ENCODE results near the gene MYCBP2. TPM values are rescaled to one million over a fixed set of nuclear protein-coding genes. Genes with fewer than 3 reads are reported as not detected.
"Not testable (repeated sequence)": the region's sequence is repeated elsewhere in the genome, so short reads cannot be mapped to it uniquely, and the experiment has no call there.

The MYCBP2 gene
- total RNA-seq, 2 experiments from 2014 or later = 144 to 148 TPM

DNA sequence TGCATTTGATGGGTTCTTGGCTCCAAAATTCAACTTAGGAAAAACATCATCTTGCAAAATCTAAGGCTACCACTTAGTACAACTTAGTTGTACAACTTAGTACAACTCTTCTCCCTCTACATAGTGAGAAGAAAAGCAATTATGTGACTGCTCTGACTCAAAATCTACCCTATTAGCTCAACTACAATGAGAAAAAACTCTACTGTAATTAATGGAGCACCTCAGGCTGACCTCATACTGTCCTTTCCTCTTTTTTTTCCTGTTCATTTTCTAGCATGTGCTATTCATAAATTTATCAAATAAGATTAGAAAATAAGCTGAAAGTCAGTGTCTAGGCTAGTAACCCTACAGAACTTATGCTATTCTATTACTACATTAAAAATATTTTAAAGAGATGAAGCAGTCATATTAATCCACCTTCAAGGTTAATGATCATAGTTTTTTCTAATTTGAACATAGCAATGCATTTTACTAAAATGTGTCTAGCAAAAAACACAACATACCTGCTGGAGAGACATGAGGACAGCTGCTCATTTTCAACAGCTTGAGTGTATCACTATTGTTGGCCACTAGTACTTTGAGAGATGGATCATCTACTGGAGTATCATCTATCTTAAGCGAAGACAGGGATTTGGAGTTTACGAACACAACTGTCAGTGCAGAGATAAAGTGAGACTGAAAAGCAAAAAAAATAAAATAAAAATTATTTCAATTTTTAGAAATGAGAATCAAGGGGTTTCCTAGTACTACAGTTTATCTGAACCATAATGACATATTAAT is 311.8 kb downstream of the MYCBP2 start:
- Mint-ChIP-seq H3K27me3 (no peaks in the 10 kb centered on the region), H3K4me3 (no peak overlapping the region), H3K9me3 (no peaks in the 10 kb centered on the region), H3K4me1 (peaks cover 8% of the 10 kb centered on the region), H3K27ac (no peak overlapping the region), H3K36me3 (peaks cover 41% of the 10 kb centered on the region)
- no peak for ATAC-seq (ENCODE audit: low read depth)
- POLR2A ChIA-PET = interaction anchor here (1.5 kb wide), 1 partner anchor 24 kb away, joined by 6 read pairs; the partner anchor contains the start of gene CLN5
- no peak for DNase-seq

DNA sequence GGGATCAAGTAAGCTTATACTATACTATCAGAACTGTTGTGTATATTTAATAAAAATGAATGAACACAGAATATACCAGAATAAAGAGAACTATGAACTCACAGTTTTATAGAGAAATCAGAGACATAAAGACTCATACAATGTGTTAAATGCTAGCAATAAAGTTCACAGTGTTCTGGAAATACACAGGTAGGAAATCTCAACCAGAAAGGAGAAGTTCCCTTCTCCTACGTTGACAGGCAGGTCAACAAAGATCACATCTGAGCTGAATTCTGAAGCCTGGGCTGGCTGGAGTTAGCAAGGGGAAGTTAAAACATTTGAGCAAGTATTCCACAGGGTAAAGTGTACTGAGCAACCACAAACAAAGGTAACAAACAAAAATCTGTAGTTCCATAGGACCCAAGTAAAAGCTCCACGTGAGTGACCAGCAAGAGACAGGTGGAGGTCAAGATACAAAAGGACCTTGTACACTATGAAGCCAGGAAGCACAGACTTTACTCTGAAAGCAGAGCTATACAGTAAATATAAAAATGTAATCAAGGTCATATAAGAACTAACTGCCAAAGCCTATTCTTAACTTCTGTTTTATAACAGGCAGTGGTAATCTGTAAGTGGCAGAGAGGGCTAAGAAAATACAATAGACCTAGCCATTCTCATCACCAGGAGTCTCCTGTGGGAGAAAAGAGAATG is 312.9 kb downstream of the MYCBP2 start:
- DNase-seq (no peak), ATAC-seq (ENCODE audit: low read depth) (no peak)
- Mint-ChIP-seq H3K36me3 (peaks cover 49% of the 10 kb centered on the region), H3K9me3 (no peaks in the 10 kb centered on the region), H3K4me1 (peaks cover 9% of the 10 kb centered on the region), H3K4me3 (no peak overlapping the region), H3K27me3 (no peaks in the 10 kb centered on the region), H3K27ac (no peak overlapping the region)
- POLR2A ChIA-PET = interaction anchor here (0.6 to 1.5 kb wide), 2 partner anchors 22 to 29 kb away, joined by 3 to 6 read pairs; partner anchors contain the start of gene CLN5

DNA sequence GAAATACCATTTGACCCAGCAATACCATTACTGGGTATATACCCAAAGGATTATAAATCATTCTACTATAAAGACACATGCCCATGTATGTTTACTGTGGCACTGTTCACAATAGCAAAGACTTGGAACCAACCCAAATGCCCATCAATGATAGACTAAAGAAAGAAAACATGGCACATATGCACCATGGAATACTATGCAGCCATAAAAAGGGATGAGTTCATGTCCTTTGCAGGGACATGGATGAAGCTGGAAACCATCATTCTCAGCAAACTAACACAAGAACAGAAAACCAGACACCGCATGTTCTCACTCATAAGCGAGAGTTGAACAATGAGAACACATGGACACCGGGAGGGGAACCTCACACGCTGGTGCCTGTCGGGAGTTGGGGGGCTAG is 317.2 kb downstream of the MYCBP2 start:
- not testable (repeated sequence) for DNase-seq; H3K4me1 Mint-ChIP-seq; H3K4me3 Mint-ChIP-seq; H3K27me3 Mint-ChIP-seq; ATAC-seq (ENCODE audit: low read depth); H3K9me3 Mint-ChIP-seq; H3K27ac Mint-ChIP-seq
- peaks cover 39% of the 10 kb centered on the region for H3K36me3 Mint-ChIP-seq
- POLR2A ChIA-PET = interaction anchor here (1.1 kb wide), 1 partner anchor 18 kb away, joined by 3 read pairs; the partner anchor contains the start of gene CLN5

DNA sequence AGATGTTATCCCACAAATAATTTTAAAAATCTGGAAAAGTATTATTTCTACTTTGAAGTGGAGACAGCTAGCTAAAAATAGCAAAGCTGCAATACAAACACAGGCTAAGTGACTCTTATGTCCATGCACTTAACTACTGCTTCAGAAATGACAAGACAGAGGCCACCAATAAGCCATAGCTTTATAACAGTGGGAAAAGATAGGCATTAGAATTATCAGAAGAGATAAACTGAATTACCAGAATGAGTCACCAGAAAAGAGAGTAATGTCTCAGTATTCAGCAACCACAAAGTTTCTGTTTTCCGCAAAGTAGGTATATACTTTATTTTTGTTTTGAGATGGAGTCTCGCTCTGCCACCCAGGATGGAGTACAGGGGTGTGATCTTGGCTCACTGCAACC is 317.9 kb downstream of the MYCBP2 start:
- Mint-ChIP-seq H3K27ac (no peak overlapping the region), H3K4me3 (no peak overlapping the region), H3K27me3 (no peaks in the 10 kb centered on the region), H3K4me1 (peaks cover 8% of the 10 kb centered on the region), H3K9me3 (no peaks in the 10 kb centered on the region), H3K36me3 (peaks cover 37% of the 10 kb centered on the region)
- DNase-seq (no peak), ATAC-seq (ENCODE audit: low read depth) (no peak)
- POLR2A ChIA-PET = interaction anchor here (1.1 to 1.9 kb wide), 2 partner anchors 17 kb away, joined by 3 to 6 read pairs; partner anchors contain the start of gene CLN5

DNA sequence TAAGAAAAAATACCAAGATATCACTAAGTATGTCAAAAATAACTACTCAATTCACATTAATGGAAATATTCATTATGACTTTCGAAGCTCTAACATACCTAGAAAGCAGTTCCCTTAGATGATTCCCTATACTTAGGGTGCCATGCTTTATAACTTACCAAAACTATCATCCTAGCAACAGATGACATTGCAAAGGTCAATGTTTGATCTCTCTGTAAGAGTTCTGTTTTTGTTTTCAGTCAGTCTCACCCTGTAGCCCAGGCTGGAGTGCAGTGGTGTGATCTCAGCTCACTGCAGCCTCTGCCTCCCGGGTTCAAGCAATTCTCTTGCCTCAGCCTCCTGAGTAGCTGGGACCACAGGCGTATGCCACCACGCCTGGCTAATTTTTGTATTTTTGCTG is 318.6 kb downstream of the MYCBP2 start:
- H3K4me3 Mint-ChIP-seq; ATAC-seq (ENCODE audit: low read depth); DNase-seq; H3K4me1 Mint-ChIP-seq; H3K9me3 Mint-ChIP-seq; H3K27me3 Mint-ChIP-seq: not testable (repeated sequence)
- H3K36me3 Mint-ChIP-seq = peaks cover 30% of the 10 kb centered on the region
- peak overlapping the region; percentile 32 for H3K27ac Mint-ChIP-seq
- POLR2A ChIA-PET = interaction anchor here (1.1 to 1.9 kb wide), 2 partner anchors 17 to 18 kb away, joined by 3 to 6 read pairs; partner anchors contain the start of gene CLN5

DNA sequence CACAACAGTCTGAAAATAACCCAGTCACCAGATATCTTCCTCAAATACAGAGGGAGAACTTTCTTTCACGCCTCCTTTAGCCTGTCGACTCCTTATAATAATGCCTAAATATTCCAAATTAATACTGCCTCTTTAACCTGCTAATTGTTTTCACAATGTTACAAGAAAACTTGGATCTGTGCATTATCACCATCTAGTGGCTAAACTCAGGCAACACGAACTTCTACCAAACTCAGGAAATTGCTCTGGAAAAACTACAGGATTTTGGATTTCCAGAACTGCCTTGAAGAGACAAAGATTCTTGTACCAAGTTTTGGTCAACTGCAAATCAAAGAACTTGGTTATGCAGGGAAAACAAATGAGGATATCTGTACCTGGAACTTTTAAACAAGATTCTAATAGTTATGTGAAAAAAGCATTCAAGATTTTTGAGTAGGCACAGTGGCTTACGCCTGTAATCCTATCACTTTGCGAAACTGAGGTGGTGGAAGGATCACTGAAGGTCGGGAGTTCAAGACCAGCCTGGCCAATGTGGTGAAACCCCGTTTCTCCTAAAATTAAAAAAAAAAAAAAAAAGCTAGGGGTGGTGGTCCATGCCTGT is 324.2 kb downstream of the MYCBP2 start:
- peaks cover 16% of the 10 kb centered on the region for H3K4me1 Mint-ChIP-seq
- peaks cover 26% of the 10 kb centered on the region for H3K36me3 Mint-ChIP-seq
- ATAC-seq (ENCODE audit: low read depth) = no peak
- H3K27ac Mint-ChIP-seq = no peak overlapping the region
- no peak overlapping the region for H3K4me3 Mint-ChIP-seq
- no peak for DNase-seq
- POLR2A ChIA-PET = interaction anchor here (0.6 to 1.0 kb wide), 2 partner anchors 11 to 26 kb away, joined by 3 to 6 read pairs; partner anchors contain the start of gene CLN5
- no peaks in the 10 kb centered on the region for H3K27me3 Mint-ChIP-seq
- no peaks in the 10 kb centered on the region for H3K9me3 Mint-ChIP-seq

DNA sequence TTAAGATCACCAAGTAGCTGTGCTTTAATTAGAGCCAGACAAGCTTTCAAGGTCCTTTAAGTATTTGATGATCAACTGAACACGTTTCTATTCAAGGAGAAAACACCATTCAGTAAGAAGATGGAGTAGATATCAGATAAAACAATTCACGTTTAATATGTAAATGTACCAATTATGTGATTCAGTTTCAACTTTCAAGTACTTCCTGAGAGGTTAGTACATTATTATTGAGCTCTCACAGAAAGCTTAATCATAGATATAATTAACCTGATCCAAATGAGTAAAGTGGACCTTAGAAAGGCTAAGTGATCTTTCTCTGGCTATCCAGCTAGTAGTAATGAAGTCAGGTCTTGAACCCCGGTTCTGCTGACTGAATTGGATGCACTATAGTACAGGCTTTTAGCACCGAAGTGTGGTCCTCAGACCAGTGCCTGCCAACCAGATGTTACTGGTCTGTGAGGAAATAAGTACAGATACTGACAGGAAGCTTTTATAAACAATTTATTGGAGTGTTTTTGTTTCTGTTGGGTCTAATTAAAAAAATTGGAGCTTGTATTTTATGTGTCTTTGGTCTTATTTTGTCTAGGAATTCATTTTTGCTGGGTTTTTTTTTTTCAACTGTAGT is 324.8 kb downstream of the MYCBP2 start:
- Mint-ChIP-seq H3K9me3 (no peaks in the 10 kb centered on the region), H3K4me3 (no peak overlapping the region), H3K4me1 (peaks cover 15% of the 10 kb centered on the region), H3K36me3 (peaks cover 27% of the 10 kb centered on the region), H3K27ac (no peak overlapping the region), H3K27me3 (no peaks in the 10 kb centered on the region)
- DNase-seq = no peak
- ATAC-seq (ENCODE audit: low read depth) = no peak
- POLR2A ChIA-PET = interaction anchor here (0.6 to 1.0 kb wide), 2 partner anchors 10 to 25 kb away, joined by 3 to 6 read pairs; partner anchors contain the start of gene CLN5

DNA sequence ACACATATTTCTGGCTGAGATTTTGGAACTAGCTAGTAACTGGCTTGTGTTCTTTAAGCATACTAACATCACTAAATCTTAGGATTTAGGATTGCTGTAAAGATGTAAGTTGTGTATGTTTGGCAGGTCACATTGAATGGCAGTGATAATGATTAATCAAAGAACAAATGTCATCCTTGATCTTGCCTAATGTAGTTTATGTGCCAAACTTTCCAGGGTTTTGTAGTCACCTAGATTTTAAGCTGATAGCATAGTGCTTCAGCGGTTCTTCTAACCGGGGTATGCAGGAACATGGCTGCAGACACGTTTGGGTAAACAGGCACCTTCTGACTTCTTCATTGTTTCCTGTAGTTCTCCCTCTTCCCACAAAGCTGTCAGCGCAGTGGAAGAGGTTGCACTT is 325.4 kb downstream of the MYCBP2 start:
- Mint-ChIP-seq H3K4me1 (peaks cover 16% of the 10 kb centered on the region), H3K36me3 (peaks cover 29% of the 10 kb centered on the region), H3K4me3 (no peak overlapping the region), H3K9me3 (no peaks in the 10 kb centered on the region), H3K27ac (no peak overlapping the region), H3K27me3 (no peaks in the 10 kb centered on the region)
- POLR2A ChIA-PET = interaction anchor here (1.0 kb wide), 1 partner anchor 10 kb away, joined by 6 read pairs; the partner anchor contains the start of gene CLN5
- DNase-seq (no peak), ATAC-seq (ENCODE audit: low read depth) (no peak)

DNA sequence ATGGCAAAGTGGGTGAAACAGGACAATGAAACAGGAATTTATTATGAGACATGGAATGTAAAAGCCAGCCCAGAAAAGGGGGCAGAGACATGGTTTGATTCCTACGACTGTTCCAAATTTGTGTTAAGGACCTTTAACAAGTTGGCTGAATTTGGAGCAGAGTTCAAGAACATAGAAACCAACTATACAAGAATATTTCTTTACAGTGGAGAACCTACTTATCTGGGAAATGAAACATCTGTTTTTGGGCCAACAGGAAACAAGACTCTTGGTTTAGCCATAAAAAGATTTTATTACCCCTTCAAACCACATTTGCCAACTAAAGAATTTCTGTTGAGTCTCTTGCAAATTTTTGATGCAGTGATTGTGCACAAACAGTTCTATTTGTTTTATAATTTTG is 326.4 kb downstream of the MYCBP2 start:
- no peak overlapping the region for H3K27ac Mint-ChIP-seq
- no peak for DNase-seq
- no peaks in the 10 kb centered on the region for H3K27me3 Mint-ChIP-seq
- H3K4me1 Mint-ChIP-seq = peaks cover 14% of the 10 kb centered on the region
- POLR2A ChIA-PET = no interaction called here
- H3K9me3 Mint-ChIP-seq = no peaks in the 10 kb centered on the region
- no peak overlapping the region for H3K4me3 Mint-ChIP-seq
- peaks cover 36% of the 10 kb centered on the region for H3K36me3 Mint-ChIP-seq
- no peak for ATAC-seq (ENCODE audit: low read depth)

Other genes starting within 250 kb of the MYCBP2 start
- not detected for gene SCEL, start 208.6 kb upstream of the MYCBP2 start, total RNA-seq